ENCODE measurements around the gene ACTC1.
A peak's percentile ranks its signal among the peaks of the same experiment; 100 is the strongest.

Gene ACTC1

GRCh38 chr15:34768530-34768929 is 26.8 kb downstream of the ACTC1 start:
- FAIRE-seq (no peak), DNase-seq (ENCODE audit: insufficient read length, low spot score) (no peak)

GRCh38 chr15:34765741-34766140 is 29.6 kb downstream of the ACTC1 start:
- FAIRE-seq (no peak), DNase-seq (ENCODE audit: insufficient read length, low spot score) (no peak)

- no peak for FAIRE-seq
- no peak for DNase-seq (ENCODE audit: insufficient read length, low spot score)
These were observed 34.4 kb downstream of the ACTC1 start for GRCh38 chr15:34760909-34761308.

DNA sequence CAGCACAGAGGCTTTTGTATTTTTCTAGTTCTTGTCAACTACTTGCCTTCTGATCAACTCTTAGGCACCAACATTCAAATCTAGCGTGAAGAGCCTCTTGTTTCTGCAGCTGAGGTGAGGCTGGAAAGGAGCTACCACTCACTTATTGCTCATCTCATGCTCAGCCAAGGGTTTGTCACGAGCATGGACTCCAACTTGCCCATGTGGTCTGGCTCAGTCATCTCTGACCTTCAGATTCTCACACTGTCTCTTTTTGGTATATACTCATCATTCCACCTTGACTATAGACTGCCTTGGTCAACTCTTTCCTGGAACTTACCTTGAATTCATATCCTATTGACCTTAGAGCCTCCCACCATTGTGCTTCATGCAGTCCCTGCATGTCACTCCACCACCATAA is 35.4 kb downstream of the ACTC1 start:
- DNase-seq (ENCODE audit: insufficient read length, low spot score) (no peak), FAIRE-seq (no peak)

DNA sequence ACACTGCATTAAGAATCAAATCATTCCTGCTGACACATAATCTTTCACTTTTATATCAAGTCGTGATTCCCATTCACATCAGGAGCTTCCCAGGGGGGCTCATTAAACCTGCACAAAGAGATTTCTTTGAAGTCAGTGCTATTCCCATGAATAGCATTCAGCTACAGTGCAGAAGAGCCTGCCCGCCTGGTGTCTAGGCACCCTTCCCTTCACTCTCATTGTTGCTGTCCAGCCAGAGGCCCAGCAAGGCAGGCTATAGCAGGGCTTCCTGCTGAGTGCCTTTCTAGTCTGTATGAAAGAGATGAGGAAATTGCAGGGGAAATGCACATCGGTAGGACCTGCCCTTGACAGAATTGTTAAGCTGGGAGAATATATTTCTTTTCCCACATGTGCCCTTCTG is 36.0 kb downstream of the ACTC1 start:
- DNase-seq (ENCODE audit: insufficient read length, low spot score) (no peak), FAIRE-seq (no peak)

DNA sequence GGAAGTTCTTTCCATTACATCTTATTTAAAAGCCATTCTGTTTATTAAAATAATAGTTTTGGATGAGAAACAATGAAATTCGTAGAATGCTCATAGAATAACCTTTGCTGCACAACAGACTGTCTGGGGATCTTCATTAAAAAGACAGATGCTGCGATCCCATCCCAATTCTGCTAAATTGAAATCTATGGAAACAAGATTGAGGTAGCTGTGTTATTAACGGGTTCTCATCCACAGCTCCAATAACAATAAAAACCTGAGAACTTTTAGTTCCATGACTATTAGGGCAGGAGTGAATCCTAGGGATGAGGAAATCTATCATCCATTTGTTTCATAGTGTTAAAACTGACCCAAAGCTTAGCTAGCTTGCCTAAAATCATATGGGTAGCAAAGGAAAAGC is 38.1 kb downstream of the ACTC1 start:
- DNase-seq (ENCODE audit: insufficient read length, low spot score): no peak
- FAIRE-seq: no peak

GRCh38 chr15:34755419-34755773 is 40.0 kb downstream of the ACTC1 start:
- FAIRE-seq (no peak), DNase-seq (ENCODE audit: insufficient read length, low spot score) (no peak)

DNA sequence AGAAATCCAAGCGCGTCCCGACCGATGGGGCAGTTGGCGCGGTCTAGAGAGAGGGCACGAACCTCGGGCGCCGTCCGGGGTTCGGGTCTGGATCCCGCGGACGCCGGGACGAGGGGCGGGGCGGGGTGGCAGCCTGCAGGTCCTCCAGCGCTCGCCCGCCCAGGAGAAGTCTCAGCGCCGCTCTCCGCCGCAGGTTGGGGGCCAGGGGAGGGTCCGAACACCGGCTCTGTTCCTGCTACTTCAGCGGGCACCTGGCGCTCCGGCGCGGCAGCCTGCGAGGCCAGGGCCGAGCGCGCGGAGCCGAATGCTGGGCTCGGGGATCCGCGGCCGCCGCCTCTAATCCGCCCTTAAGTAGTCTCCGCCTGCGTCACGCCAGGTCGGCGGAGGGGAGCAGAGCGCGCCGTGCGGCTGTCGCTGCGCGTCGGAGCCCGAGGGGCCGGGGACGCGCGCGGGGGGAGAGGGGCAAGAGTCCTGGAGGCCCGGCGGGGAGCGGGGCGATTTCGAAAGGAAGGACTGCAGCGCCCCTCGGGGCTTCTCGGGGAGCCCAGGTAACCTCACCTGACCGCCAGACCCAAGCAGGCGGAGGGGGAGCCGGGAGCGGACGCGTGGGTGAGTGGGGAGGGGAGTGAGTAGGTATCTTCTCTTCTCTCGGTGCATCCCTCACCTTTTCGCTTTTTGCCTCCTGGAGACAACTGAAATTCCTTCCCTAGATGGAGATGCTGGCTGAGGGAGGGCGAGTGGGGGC is 40.5 kb downstream of the ACTC1 start, which contains the start of gene GJD2:
Gene GJD2, minus strand, starts transcription at position 325 of the 745 bp plus-strand sequence. CDS start 510 bp downstream, outside the sequence.
- FAIRE-seq (no peak), DNase-seq (ENCODE audit: insufficient read length, low spot score) (no peak)

DNA sequence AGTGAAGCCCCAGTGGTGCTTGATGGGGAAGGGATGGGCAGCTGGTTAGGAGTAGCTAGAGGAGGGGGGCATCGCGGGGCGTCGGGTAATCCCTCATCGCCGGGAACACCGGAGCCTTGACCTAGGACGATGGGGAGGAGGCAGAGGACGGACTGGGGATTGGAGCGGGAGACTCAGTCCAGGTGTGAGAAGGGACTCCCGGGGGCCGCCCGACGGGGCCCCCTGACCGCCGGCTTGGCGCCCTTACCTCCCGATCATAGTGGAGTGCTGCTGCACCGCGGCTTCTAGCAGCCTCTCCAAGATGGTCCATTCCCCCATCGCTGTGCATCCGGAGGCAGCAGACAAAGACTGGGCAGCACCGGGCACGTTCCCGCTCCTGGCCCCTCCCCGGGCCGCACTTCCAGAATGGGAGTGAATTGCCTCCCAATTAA is 41.2 kb downstream of the ACTC1 start:
- DNase-seq (ENCODE audit: insufficient read length, low spot score) (no peak), FAIRE-seq (no peak)

- FAIRE-seq: no peak
- DNase-seq (ENCODE audit: insufficient read length, low spot score): peak; percentile 25
These were observed 42.0 kb downstream of the ACTC1 start for GRCh38 chr15:34753236-34753894.

- FAIRE-seq (no peak), DNase-seq (ENCODE audit: insufficient read length, low spot score) (no peak)
These were observed 45.7 kb downstream of the ACTC1 start for GRCh38 chr15:34749691-34750090.
